ENCODE data around the gene IGF2BP2.
"Not testable (repeated sequence)": the region's sequence is repeated elsewhere in the genome, so short reads cannot be mapped to it uniquely, and the experiment has no call there.

The IGF2BP2 gene

DNA sequence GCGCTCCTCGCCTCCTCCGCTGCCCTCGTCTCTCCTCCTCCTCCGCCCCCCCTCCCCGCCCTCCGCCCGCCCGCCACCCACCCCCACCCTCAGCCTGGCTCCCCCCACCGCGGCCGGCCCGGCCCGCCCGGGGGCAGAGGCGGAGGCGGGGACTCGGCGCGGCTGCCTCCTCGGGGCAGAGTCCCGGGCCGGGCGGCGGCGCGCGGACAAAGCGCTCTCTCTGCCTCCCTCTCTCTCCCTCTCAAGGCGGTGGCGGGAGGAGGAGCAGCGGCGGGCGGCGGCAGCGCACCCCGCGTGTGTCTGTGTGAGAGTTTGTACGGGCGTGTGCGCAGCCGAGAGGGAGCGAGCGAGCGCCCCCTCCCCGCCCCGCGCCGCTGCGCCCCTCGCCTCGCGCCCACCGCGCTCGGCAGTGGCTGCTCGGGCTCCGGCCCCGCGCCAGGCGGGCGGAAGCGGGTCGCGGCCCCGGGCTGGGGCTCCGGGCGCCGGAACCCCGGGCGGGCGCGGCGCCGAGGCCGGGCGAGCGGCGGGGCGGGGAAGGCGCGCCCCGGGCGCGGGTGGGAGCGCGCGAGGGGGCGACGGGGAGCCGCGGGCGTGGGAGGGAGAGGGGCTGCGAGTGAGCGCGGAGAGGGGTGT is at the start of gene IGF2BP2:
TSS of gene IGF2BP2 (minus strand) at position 37 of the 633 bp plus-strand sequence. CDS start 82 bp downstream, outside the sequence.
- DNase-seq, result peak; percentile 91

DNA sequence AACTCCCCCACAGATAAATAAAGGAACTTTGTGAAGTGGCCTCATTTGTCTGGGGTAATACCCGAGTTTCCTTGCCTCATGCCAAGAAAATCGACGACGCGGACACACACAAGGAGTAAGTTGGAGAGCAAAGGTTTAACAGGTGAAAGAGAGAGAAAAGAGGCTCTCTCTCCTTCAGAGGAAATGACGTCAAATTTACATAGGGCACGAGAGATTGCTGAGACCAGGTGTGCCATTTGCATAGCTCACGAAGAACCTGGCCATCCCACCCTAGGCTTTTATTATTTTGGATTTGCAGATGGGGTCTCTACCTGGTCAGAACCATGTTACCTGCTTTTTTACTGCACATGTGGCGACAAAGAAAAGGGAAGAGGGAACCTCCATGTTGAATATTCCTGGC is 49.3 kb upstream of the IGF2BP2 start:
- no peak for DNase-seq

DNA sequence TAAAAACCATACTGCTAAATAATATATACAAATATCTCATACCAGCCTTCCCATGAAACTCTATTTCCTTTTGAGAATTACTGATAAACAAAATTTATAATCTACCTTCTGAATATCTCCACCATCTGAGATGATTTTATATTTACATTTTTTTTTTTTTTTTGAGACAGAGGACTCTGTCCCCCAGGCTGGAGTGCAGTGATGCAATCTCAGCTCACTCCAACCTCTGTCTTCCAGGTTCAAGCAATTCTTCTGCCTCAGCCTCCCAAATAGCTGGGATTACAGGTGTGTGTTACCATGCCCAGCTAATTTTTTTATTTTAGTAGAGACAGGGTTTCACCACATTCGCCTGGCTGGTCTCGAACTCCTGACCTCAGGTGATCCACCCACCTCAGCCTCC is 42.8 kb upstream of the IGF2BP2 start:
- DNase-seq, result no peak

DNA sequence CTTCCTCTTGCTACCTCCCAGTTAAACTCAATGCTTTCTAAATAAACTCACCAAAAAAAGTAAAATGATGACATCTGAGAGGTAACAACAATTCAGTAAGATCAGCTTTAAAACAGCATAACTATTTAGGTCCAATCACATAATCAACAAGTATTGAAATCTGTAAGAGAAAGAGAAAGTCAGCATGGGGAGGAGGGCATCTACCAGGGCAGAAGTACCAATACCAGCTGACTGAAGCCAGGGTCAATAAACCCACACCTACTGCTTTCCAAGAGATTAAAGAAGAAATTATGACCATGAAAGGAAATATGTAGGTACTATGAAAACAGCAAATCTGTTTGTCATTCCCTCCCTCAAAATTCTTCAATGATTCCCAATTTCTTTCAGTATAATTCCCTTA is 42.2 kb upstream of the IGF2BP2 start:
- no peak for DNase-seq

DNA sequence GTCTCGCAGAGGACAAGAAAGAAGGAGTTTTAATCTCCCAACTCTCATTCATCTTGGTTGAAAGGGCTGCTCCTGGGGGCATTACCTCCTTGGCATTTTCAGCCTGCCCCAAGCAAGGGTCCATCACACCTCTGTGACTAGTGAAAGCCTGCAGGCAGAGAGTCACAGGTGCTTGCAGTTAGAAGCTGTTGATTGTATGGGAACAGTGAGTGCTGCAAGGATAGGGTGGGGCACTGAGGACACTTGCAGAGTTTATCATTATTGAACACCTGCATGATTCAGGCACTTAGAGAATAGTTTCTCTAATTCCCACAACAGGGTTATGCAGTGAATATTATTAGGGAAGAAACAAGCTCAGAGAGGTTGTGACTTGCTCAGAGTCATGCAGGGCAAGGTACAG is 41.7 kb upstream of the IGF2BP2 start:
- peak; percentile 15 for DNase-seq

DNA sequence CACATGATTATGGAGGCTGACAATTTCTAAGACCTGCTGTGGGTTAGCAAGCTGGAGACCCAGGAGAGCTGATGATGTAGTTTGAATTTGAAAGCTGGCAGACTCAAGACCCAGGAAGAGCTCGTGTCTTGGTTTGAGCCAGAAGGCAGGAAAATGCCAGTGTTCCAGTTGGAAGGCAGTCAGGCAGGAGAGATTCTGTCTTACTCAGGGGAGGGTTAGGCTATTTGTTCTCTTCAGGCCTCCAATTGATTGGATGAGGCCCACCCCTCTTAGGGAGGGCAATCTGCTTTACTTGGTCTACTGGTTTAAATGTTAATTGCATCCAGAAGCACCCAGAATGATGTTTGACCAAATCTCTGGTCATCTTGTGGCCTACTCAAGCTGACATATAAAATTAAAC is 40.4 kb upstream of the IGF2BP2 start:
- no peak for DNase-seq

DNA sequence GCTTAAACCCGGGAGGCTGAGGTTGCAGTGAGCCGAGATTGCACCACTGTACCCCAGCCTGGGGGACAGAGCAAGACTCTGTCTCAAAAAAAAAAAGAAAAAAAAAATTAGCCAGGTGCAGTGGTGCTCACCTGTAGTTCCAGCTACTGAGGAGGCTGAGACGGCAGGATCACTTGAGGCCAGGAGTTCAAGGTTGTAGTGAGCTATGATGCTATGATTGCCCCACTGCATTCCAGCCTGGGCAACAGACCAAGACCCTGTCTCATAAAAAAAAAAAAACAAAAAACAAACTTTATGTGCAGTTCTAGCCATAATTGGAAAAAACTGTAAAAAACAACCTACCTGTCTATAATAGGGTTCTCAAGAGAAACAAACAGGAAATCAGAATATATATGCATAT is 39.9 kb upstream of the IGF2BP2 start:
- DNase-seq, result no peak

DNA sequence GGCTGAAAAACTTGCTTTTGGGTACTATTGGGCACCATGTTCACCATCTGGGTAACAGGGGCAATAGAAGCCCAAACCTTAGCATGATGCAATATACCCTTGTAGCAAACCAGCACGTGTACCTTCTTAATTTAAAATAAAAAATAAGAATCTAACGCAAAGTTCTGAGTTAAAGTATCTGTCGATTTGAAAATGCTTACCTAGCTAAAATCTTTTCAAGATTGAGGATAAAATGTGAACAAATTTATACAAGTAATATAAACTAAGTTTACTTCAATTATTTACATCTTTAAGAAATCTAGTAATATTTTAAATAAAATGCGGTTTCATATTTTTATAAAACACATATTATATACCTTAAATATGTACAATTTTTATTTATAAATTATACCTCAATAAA is 38.1 kb upstream of the IGF2BP2 start:
- no peak for DNase-seq

DNA sequence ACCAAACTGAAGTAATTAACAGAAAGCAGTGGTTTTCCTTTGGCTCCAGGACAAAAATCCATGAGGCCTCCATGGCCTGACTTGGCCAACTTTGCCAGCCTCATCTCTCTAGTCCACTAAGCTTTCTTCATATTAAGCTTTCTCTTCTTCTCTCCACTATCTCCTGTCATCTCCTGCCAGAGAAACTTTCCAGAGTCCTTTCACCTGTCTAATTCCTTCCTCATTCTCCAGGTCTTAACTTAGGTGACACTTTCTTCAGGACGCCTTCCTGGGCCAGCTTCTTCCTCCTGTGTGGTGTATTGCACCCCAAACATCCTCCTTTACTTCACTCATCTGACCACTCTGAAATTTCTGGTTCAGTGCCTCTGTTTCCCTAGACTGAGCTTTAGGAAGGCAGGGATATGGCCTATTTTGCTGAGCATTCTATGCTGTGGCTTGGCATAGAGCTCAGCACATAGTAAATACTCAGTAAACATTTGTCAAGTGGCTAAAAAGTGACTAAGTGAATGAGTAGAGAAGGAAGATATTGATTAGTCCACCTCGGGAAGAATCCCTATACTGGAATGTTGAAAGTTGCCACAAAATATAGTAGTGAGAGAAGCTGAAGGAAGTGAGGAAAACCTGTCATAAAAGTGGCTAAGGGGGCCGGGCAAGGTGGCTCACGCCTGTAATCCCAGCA is 34.6 kb upstream of the IGF2BP2 start:
- no peak for DNase-seq

DNA sequence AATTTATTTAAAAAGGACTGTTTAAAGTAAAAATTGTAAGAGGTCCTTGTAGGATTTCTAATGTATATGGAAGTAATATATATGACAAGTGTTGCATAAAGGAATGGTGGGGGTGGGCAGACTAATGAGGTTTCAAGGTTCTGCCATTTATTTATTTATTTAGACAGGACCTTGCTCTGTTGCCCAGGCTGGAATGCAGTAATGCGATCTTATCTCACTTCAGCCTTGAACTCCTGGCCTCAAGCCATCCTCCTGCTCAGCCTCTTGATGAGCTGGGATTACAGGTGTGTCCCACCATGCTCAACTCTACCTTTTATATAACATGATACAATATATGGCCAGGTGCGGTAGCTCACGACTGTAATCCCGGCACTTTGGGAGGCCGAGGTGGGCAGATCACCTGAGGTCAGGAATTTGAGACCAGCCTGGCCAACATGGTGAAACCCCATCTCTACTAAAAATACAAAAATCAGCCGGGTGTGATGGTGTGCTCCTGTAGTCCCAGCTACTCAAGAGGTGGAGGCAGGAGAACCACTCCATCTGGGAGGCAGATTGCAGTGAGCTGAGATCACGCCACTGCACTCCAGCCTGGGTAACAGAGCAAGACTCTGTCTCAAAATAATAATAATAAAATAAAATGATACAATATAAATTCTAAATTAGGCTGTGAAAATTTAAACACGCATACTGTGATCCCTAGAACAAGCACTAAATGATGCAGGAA is 33.8 kb upstream of the IGF2BP2 start:
- DNase-seq, result no peak

DNA sequence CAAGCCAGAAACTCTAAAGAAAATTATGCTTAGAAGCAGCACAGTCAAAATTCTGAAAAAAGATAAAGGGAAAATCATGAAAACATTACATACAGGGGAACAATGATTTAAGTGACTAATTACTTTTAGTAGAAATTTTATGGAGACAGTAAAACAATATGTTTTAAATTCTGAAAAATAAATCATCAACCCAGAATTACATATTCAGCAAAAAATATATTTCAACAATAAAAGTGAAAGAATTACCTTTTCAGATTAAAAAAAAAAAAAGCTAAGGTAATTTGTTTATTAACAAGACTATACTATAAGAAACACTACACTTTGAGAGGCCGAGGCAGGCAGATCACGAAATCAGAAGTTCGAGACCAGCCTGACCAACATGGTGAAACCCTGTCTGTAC is 32.4 kb upstream of the IGF2BP2 start:
- DNase-seq, result no peak

DNA sequence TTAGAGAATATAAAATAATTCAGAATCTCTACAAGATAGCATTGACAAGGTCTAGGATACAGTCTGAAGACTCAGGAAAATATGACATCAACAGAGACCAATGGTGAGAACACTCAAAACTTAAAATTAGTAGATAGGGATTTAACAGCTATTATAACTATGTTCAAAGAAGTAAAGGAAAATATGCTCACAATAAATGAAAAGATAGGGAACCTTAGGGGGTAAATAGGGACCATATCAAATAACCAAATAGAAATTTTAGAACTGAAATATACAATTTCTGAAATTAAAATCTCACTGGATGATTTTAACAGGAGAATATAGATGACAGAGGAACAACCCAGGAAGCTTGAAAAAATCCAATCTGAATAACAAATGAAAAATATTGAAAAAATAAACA is 31.8 kb upstream of the IGF2BP2 start:
- no peak for DNase-seq

DNA sequence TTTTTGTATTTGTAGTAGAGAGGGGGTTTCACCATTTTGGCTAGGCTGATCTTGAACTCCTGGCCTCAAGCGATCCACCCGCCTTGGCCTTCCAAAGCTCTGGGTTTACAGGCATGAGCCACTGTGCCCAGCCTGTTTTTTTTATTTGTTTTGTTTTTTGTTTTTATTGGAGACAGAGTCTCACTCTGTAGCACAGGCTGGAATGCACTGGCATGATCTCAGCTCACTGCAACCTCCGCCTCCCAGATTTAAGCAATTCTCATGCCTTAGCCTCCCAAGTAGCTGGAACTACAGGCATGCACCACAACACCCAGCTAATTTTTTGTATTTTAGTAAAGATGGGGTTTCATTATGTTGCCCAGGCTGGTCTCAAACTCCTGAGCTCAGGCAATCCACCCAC is 28.9 kb upstream of the IGF2BP2 start:
- not testable (repeated sequence) for DNase-seq

DNA sequence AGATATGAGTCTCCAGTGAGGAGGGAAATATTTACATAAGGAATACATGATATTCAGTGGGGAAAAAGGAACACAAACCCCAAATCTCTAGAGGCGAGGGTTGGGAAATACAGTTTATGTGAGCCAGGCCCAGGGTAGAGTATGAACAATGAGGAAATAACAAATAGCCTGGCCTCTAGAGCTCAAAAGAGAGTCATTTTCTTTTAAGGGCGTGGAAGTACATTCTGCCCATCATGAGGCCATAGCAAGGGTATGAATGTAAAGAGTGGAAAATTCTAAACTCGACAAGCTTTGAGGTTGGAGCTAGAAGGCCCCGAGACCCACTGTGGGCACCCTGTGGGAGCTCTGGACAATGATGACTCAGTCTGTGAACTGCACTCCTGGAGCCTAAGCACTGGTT is 27.8 kb upstream of the IGF2BP2 start:
- DNase-seq, result no peak

DNA sequence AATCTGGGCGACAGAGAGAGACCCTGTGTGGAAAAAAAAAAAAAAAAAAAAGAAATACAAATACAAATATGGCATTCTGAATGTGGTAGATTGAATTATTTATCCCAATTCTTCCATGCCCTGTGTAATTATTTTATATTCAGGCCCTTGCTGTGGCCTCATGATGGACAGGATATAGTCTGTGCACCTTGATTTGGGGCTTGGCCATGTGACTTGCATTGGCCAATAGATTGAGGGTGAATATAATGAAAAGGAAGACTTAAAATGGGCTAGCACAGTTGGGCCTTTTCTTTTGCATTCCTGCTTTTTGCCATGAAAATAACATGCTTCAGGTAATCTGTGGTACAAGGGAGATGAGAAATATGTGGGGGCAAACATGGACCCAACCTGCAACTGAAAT is 27.1 kb upstream of the IGF2BP2 start:
- no peak for DNase-seq

DNA sequence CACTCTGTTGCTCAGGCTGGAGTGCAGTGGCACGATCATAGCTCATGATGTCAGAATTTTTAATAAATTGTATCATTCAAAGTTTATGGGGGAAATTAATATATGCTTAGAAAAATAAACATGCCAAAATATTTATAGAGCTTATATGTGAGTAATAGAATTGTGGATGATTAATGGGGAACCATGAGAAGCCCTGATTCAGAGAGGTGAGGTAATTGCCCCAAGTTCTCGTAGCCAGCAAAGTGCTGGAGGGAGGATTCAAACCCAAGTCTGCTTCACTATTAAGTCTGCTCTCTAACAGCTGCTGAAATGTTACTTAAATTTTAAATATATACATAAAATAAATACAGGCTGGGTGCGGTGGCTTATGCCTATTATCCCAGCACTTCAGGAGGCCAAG is 26.2 kb upstream of the IGF2BP2 start:
- no peak for DNase-seq

DNA sequence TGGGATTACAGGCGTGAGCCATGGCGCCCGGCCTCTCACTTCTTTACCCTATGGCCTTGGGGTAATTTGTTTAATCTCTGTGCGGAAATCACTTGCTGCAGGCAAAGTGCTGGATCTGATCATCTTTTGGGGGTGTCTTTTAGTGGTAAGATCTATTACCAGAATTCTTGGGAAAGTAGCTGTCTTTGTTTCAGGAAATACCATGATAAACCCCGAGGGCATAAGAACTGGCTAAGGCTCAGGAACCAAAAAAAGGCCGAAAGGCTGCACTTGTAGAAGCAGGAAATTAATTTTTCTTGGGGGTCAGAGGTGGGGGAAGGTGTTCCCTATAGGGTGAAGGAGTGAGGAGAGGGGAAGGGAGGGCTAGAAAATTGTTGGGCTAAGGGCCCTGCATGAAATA is 22.7 kb upstream of the IGF2BP2 start:
- DNase-seq, result no peak

DNA sequence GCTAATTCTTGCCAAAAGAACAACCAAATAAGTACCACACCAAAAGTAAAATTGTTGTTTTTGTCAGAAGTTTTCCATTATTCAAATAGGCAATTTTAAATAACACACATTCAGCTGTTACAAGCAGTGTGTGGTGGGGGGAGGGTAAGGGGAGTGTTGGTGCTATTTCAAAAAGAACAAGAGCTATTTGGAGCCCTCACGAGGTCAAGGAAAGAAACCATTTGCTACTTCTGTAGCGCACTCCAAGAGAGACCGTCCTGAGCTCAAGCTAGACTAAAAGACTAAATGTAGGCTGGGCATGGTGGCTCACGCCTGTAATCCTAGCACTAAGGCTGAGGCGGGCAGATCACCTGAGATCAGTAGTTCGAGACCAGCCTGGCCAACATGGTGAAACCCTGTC is 21.2 kb upstream of the IGF2BP2 start:
- DNase-seq, result peak; percentile 22

DNA sequence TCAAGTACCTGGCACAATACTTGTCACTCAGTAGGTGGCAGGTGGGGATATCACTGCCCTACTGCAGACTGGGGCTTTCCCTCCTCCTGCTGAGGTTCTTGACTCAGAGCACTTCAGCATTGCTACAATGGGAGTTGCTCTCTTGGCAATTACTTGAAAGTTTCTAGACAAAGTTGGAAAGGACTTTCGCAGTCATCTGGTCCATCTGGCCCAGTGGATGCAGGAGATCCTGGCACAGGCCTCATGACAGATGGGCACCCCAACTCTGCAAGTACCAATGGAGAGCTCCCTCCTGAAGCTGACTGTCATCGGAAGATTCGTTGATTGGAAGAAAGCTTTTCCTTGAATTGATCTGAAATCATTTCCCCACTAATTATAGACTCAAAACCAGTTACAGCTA is 19.2 kb upstream of the IGF2BP2 start:
- no peak for DNase-seq

DNA sequence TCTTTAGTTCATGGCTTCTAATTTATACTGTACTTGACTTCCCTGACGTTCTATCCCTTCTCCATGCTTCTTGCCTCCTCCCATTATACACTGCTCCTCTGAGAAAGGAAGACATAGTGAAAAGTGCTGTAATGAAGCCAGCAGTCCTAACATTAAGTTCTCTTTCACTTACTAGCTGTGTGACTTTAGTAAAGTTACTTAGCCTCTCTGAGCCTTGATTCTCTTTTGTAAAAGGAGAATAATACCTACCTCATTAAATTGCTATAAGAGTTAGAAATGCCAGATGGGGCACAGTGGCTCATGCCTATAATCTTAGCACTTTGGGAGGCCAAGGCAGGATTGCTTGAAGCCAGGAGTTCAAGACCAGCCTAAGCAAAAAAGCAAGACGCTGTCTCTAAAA is 18.8 kb upstream of the IGF2BP2 start:
- DNase-seq, result no peak

DNA sequence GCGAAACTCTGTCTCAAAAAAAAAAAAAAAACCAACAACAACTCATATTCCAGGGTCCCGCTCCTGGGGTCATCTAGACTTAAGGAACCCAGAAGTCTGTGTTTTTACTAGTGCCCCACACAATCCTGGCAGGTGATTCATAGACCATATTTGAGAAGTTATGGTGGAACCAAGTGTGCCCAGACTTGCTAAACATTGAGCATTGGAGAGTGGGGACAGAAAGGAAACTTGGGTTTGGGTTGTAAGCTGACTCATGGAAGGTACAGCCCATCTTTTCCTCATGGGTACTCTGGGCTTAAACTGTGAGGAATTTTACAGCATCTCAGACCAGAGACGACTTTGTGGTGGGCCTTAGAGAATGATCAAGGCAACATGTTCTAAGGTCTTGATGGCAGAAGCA is 18.3 kb upstream of the IGF2BP2 start:
- no peak for DNase-seq

DNA sequence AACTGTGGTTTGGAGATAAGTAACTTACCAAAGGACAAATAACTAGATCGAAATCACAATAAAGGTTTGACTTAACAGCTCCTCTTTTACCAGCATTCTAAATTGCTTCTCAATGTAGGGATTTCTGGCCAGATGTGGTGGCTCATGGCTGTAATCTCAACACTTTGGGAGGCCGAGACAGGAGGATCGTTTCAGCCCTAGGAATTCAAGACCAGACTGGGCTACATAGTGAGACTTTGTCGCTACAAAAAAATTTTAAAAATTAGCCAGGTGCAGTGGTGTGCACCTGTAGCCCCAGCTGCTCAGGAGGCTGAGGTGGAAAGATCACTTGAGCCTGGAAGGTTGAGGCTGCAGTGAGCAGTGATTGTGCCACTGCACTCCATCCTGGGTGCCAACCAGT is 17.4 kb upstream of the IGF2BP2 start:
- no peak for DNase-seq

DNA sequence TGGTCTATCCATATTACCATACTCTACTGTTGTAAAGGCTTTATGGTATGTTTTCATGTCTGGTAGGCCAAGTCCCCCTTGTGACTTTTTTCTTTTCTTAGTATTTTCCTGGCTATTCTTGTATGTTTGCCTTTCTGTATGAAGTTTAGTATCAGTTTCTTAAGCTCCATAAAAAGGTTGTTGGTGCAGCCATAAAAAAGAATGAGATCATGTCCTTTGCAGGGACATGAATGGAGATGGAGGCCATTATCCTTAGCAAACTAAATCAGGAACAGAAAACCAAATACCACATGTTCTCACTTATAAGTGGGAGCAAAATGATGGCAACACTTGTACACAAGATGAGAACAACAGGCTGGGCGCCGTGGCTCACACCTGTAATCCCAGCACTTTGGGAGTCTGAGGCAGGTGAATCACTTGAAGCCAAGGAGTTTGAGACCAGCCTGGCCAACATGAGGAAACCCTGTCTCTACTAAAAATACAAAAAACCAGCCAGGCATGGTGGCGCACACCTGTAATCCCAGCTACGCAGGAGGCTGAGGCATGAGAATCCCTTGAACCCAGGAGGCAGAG is 13.7 kb upstream of the IGF2BP2 start:
- DNase-seq, result not testable (repeated sequence)

DNA sequence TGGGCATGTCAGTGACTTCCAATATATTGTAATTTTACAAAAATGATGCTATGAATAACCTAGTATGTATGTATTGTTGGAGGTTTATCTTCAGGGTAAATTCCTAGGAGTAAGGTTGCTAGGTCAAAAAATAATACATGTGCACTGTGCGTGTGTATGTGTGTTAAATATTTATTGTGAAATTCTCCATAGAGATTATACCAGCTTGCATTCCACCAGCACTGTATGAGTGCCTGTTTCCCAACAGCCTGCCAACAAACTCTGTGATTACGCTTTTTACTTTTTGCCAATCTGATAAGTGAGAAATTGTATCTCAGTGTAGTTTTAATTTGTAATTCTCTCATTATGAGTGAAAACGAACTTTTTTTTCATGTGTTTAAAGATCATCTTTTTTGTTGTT is 12.6 kb upstream of the IGF2BP2 start:
- no peak for DNase-seq
